ENCODE results near the gene MAP3K6.

MAP3K6 gene

GRCh38 chr1:27341525-27342252 is 25.1 kb downstream of the MAP3K6 start, which contains the start of gene SYTL1:
TSS of gene SYTL1 (plus strand) at chr1:27342022. CDS start at chr1:27345335, 3,313 bp downstream.
- in situ Hi-C loops (cut with MboI; ENCODE audit: low sequenced_read_pairs): no loop called here

GRCh38 chr1:27339213-27339612 is 27.5 kb downstream of the MAP3K6 start:
- in situ Hi-C loops (cut with MboI; ENCODE audit: low sequenced_read_pairs): no loop called here

DNA sequence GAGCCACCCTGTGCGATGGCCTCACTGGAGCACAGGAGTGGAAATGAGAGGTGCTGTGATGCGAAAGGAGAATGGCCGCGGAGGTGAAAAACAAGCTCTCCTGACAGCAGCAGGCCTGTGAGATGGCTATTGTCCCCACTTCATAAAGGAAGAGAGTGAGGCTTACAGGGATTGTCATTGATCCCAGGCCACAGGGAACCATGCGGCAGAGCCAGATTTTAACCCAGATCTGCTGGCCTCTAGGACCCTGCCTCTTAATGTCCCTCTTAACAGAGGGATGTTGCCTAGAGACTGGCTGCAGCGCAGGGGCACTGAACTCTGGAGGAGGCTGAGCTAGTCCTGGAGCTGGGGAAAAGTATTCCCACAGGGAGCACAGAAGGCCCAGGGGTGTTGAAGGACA is 28.0 kb downstream of the MAP3K6 start:
- in situ Hi-C loops (cut with MboI; ENCODE audit: low sequenced_read_pairs): no loop called here

DNA sequence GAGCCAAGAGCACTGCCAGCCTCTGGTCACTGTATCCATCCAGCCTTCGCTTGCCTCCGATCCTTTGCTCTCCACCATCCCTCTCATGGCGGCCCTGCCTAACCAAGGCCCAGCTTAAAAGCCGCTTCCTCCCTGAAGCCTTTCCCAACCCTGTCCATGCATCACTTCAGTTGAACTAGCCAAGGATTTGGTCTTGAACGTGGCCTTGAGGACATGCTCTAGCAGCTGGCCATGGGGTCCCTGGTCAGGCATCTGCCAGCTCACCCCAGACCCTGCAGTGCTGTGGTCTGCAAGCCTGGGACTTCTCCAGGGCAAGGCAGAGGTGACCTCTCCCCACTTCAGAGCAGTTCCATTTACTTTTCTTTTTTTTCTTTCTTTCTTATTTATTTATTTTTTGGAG is 30.0 kb downstream of the MAP3K6 start:
- in situ Hi-C loops (cut with MboI; ENCODE audit: low sequenced_read_pairs): no loop called here

DNA sequence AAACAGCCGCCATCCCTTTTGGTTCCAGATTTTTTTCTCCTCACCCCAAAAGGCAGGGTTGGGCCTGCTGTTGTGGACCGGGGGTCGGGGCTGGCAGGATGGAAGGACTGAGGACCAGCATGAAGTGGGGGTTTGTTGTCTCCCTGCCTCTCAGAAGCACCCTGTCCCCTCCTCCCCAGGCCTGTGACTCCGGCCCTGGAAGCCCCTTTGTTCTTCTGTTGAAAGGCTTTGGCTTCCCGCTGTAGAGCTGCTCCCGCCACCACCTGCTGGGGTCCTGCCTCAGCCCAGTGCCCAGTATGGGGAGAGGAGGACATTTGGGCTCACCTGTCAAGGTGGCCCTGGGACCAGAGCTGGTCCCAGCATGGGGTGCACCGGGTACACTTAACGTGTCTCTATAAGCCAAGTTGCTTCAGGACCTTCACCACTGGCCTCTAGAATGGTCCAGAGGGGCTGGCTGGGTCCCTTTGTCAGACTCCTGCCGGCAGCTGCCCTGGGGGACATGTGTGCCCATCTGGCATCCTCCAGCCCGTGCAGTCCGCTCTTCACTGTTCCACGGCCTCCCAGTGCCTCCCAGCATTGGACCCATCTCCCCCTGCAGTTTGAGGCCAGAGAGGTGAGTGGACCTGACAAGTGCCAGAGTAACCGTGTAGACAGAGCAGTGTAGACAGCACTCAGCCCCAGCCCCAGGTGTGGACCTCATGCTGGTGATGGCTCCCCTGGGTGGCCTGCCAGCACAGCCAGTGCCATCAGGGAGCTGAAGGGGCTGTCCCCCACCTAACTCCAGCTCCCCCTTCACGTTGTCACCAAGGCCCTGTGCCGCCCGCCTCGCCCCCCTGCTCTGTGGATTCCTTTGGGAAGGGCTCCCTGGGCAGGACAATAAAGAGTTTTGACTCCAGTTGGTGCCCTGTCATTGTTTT is 31.0 kb downstream of the MAP3K6 start:
- in situ Hi-C loops (cut with MboI; ENCODE audit: low sequenced_read_pairs): no loop called here

DNA sequence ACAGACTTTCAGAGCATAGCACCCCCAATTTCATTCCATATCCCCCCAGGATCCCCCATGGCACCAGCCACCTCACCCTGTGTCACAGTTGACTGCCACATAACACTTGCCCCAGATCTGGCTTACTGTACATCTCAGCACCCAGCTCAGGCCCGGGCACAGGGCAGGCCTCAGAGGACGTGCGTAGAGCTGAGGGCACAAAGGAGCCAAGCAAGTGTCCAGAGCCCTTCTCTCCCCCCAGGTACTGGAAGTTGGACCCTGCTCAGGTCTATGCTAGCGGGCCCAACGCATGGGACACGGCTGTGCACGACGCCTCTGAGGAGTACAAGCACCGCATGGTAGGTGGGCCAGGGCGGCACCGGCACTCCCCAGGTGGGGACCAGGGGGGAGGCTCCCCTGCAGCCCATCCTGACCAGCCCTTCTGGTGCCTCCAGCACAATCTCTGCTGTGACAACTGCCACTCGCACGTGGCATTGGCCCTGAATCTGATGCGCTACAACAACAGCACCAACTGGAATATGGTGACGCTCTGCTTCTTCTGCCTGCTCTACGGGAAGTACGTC is 33.0 kb downstream of the MAP3K6 start:
- in situ Hi-C loops (cut with MboI; ENCODE audit: low sequenced_read_pairs): no loop called here

DNA sequence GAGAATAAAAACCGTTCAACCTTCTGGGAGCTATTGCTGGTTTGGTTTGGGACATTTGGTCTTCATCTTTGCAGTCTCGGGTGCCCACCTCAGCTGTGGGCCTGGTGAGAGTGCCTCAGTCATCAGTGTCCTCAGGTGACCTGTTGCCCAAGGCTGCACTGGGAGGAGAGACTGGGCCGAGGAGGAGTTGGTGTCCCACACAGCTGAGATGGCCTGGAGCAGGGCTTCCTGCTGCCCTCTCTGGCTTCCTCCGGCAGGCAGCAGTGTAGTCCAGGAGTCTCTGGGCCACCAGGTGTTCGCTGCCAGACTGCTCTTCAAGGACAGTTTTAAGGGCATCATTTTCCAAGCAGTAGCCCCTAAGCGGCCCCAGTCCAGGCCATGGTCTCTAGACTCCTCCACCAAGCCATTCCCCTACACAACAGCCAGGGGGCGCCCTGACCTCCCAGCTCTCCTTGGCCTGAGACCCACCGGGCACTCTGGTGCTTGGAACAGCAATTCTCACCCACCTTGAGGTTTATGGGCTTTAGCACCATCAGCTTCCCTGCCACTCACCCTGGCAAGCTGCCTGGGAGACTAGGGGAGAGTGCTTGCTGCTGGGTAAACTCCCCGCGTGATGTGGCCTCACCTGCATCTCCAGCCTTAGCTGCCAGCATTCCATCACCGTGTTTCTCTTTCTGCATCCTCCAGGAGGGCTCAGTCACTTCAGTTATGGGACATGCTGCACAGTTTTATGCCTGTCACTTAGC is 34.1 kb downstream of the MAP3K6 start:
- in situ Hi-C loops (cut with MboI; ENCODE audit: low sequenced_read_pairs): no loop called here

DNA sequence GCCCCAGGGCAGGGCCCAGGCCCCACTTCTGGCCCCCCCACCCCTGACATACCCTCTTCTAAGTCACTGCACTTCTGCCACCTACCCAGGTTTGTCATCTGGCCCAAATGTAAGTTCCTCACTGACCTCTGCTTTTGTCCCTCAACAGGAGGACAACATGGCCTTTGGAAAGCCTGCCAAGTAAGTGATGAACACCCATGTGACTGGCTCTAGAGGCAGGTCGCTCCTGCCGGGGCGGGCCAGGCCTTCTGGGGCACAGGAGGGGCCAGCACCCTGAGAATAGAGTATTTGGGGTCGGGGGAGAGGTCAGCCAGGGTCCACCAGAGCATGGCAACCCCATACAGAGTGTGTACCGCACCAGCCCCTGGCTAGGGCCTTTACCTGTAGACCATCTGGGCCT is 34.8 kb downstream of the MAP3K6 start:
- in situ Hi-C loops (cut with MboI; ENCODE audit: low sequenced_read_pairs): no loop called here

GRCh38 chr1:27331426-27331825 is 35.3 kb downstream of the MAP3K6 start:
- in situ Hi-C loops (cut with MboI; ENCODE audit: low sequenced_read_pairs): no loop called here

DNA sequence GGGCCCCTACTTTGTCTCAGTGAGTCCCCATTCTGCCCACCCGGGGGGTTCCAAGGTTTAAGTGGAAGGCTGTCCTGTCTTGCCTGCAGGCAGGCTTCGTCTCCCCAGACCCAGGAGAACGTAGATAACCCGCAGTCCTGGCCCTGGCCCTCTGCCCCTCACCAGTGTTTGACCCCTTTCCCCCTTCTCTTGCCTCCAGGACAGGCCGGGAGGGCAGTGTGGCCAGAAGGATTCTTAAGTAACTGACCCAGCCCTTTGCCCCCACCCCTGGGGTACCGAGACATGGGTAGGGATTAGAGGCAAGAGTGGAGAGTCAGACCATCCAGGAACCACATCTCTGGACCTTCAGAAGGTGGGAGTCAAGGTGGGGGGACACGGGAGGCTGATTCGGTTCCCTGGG is 36.0 kb downstream of the MAP3K6 start:
- in situ Hi-C loops (cut with MboI; ENCODE audit: low sequenced_read_pairs): no loop called here

DNA sequence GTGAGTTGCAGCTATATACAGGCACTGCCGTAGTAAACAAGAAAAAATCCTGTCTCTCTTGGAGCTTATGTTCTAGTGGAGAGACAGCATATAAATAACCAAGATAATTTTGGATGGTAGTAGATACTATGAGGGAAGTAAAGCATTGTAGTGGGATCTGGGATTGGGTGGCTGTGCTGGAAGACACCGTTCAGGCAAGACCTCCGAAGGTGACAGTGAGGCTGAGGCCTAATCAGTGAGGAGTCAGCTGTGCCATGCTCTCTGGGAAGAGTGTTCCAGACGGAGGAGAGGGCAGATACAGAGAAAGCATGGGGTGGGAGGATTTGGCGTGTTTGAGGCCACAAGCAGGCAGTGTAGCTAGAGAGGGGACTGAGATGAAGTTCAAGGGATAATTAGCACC is 38.8 kb downstream of the MAP3K6 start:
- in situ Hi-C loops (cut with MboI; ENCODE audit: low sequenced_read_pairs): no loop called here

GRCh38 chr1:27325286-27325685 is 41.5 kb downstream of the MAP3K6 start:
- in situ Hi-C loops (cut with MboI; ENCODE audit: low sequenced_read_pairs): no loop called here

DNA sequence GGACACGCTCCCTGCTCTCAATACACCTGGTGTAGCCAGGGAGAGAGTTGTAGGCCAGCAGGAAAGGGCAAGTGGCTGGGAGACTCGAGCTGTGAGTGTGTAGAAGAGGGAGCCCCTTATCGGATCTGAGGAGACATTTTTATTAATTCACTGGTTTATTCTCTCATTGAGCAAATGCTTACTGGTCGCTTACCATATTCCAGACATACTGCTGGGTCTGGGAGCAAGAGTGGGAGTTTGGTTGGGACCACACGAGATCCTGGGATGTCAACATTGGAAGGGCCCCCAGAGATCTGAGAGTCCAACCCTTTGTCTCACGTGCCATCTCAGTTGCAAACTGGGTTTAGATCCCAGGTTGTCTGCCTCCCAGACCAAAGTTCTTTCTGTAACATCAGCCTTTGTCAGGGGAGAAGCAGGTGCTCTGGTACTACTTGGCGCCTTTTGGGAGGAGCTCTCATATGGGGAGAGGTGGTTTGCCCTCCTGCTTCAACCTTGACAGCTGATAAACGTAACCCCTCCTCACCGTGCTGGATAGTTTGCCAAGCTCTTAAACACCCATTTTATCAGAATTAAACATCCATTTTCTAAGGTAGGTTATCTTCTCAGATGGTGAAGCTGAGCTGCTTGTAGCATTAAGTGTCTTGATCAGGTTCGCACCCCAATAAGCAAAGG is 44.1 kb downstream of the MAP3K6 start:
- in situ Hi-C loops (cut with MboI; ENCODE audit: low sequenced_read_pairs): no loop called here

DNA sequence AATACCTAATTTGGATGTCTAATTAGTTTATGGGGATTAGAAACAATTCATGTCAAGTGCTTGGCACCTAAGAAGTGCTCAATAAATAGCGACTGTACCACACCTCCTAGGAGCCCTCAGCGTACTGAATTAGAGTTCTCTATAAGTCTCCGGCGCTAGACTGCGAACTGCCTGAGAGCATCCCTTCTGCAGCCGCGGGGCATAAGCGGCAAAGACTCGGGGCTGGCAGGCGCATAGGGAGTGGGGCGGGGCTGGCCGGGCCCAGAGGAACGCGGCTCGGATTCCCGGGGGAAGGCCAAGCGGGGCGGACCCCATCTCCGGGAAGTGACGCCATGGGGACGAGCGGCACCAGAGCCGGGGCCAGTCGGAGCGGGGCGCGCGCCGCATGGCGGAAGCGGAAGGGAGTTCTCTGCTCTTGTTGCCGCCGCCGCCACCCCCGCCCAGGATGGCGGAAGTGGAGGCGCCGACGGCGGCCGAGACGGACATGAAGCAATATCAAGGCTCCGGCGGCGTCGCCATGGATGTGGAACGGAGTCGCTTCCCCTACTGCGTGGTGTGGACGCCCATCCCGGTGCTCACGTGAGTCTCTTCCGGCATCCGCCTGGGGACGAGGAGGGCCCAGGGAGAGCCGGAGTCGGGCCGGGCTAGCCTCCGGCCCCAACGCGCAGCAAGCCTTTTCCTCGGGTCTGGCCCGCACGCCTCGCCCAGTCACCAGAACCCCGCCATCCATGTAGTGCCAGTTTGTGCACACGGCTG is 44.8 kb downstream of the MAP3K6 start, which contains the start of gene TMEM222:
TSS of gene TMEM222 (plus strand) at position 351 of the 756 bp plus-strand sequence. CDS start at position 386, 35 bp downstream.
- in situ Hi-C loops (cut with MboI; ENCODE audit: low sequenced_read_pairs): no loop called here

DNA sequence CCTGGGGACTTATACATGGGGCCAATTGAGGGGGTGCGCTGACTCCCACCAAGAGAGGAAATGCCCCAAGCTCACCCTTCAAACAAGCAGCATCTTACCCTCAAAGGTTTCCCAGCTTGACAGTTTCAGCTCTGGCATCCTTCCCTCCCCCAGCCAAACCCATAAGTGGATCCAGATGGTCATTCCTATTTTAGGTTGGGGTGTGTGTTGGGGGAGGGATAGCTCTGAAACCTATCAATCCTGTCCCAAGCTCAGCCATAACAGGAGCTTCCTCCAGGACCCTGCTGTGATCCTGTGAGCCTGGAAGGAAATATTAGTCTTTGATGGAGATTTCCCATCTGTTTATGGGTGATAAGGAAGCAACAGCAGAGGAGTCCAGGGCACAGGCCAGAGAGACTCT is 48.2 kb downstream of the MAP3K6 start:
- in situ Hi-C loops (cut with MboI; ENCODE audit: low sequenced_read_pairs): no loop called here

- in situ Hi-C loops (cut with MboI; ENCODE audit: low sequenced_read_pairs): no loop called here
These were observed 48.6 kb downstream of the MAP3K6 start for GRCh38 chr1:27318136-27318535.

- in situ Hi-C loops (cut with MboI; ENCODE audit: low sequenced_read_pairs): no loop called here
These were observed 49.9 kb downstream of the MAP3K6 start for GRCh38 chr1:27316860-27317259.

GRCh38 chr1:27314737-27315136 is 52.0 kb downstream of the MAP3K6 start:
- in situ Hi-C loops (cut with MboI; ENCODE audit: low sequenced_read_pairs): no loop called here

GRCh38 chr1:27314169-27314568 is 52.6 kb downstream of the MAP3K6 start:
- in situ Hi-C loops (cut with MboI; ENCODE audit: low sequenced_read_pairs): no loop called here
